CD14-positive monocyte (primary cell): ENCODE results near the gene TESPA1. TPM values are rescaled to one million over a fixed set of nuclear protein-coding genes. Genes with fewer than 3 reads are reported as not detected.

ENCODE experiments used
- DNase-seq, 3 donors: peaks; one replicate each; pipeline ENCODE4 v3.0.0-alpha.2; 2011 to 2022
- H2AFZ ChIP-seq: 2 replicates; pipeline ENCODE4 v1.6.0; 2012; ENCODE audit warnings: mild to moderate bottlenecking, low read depth, low read length, inconsistent platforms; ENCODE audit not compliant: insufficient read depth, poor library complexity, severe bottlenecking
- H3K27ac ChIP-seq, 2 donors: 1 replicate in 1 of 2; 2 replicates in 1 of 2; pipeline ENCODE4 v1.5.1; 2012 to 2013; ENCODE audit warnings: low read length in 2 of 2, control low read depth in 1 of 2, inconsistent platforms in 1 of 2, low read depth in 1 of 2, mild to moderate bottlenecking in 1 of 2
- H3K27me3 ChIP-seq, 2 donors: one replicate each; pipeline versions ENCODE4 v1.6.0 to v1.6.1; 2011 to 2013; ENCODE audit warnings: low read length in 2 of 2; ENCODE audit not compliant: control insufficient read depth in 2 of 2, insufficient read depth in 2 of 2
- H3K36me3 ChIP-seq, 2 donors: replicated peaks in 1 of 2; 1 replicate in 1 of 2; 2 replicates in 1 of 2; pipeline versions ENCODE4 v1.5.1 to v1.6.1; 2012 to 2013; ENCODE audit warnings: low read length in 2 of 2, control low read depth in 1 of 2, inconsistent platforms in 1 of 2, mild to moderate bottlenecking in 1 of 2; ENCODE audit not compliant: insufficient read depth in 2 of 2, control insufficient read depth in 1 of 2
- H3K4me1 ChIP-seq, 2 donors: 1 replicate in 1 of 2; 2 replicates in 1 of 2; pipeline versions ENCODE4 v1.5.1 to v1.6.1; 2012 to 2013; ENCODE audit warnings: low read length in 2 of 2, control low read depth in 1 of 2, inconsistent platforms in 1 of 2, mild to moderate bottlenecking in 1 of 2, moderate library complexity in 1 of 2; ENCODE audit not compliant: insufficient read depth in 2 of 2, control insufficient read depth in 1 of 2
- H3K4me2 ChIP-seq: replicated peaks from 2 replicates; pipeline ENCODE3; 2012; ENCODE audit warnings: low read length, moderate library complexity, mild to moderate bottlenecking; ENCODE audit not compliant: poor library complexity, severe bottlenecking; ENCODE audit errors: extremely low read depth
- H3K4me3 ChIP-seq, 3 experiments: fragments of 200-600 bp in 1 of 3; sonication (generic) in 1 of 3; replicated peaks in 1 of 3; 1 replicate in 2 of 3; 2 replicates in 1 of 3; pipeline ENCODE4 v1.5.1; 2011 to 2013; ENCODE audit warnings: low read length in 3 of 3, mild to moderate bottlenecking in 3 of 3, control low read depth in 2 of 3, low read depth in 2 of 3, inconsistent platforms in 1 of 3, moderate library complexity in 1 of 3
- H3K79me2 ChIP-seq: 2 replicates; pipeline ENCODE4 v1.6.0; 2012; ENCODE audit warnings: mild to moderate bottlenecking, control low read depth, inconsistent platforms, low read length, moderate library complexity; ENCODE audit not compliant: insufficient read depth
- H3K9ac ChIP-seq: 2 replicates; pipeline ENCODE4 v1.6.0; 2017; ENCODE audit warnings: low read length, mild to moderate bottlenecking; ENCODE audit not compliant: insufficient read depth, poor library complexity, severe bottlenecking
- H3K9me3 ChIP-seq, 2 donors: replicated peaks in 1 of 2; 1 replicate in 1 of 2; 2 replicates in 1 of 2; pipeline versions ENCODE4 v1.5.1 to v1.6.1; 2012 to 2013; ENCODE audit warnings: low read length in 2 of 2, control low read depth in 1 of 2; ENCODE audit not compliant: control insufficient read depth in 1 of 2, insufficient read depth in 1 of 2
- H4K20me1 ChIP-seq: 2 replicates; pipeline ENCODE4 v1.6.0; 2012; ENCODE audit warnings: mild to moderate bottlenecking, low read length, control low read depth, moderate library complexity; ENCODE audit not compliant: insufficient read depth
- H3K27ac Mint-ChIP-seq, 7 donors: one replicate each; pipeline ENCODE4 v1.8.0; 2020; ENCODE audit warnings: mild to moderate bottlenecking in 7 of 7, mixed read lengths in 7 of 7, moderate library complexity in 6 of 7, inconsistent platforms in 2 of 7
- H3K27me3 Mint-ChIP-seq, 3 donors: one replicate each; pipeline ENCODE4 v1.8.0; 2021 to 2022; ENCODE audit warnings: low read depth in 3 of 3, mild to moderate bottlenecking in 3 of 3, mixed read lengths in 3 of 3, moderate library complexity in 3 of 3, inconsistent platforms in 1 of 3
- H3K36me3 Mint-ChIP-seq, 2 donors: one replicate each; pipeline ENCODE4 v1.8.0; 2020; ENCODE audit warnings: mixed read lengths in 2 of 2, inconsistent platforms in 1 of 2, mild to moderate bottlenecking in 1 of 2
- H3K4me1 Mint-ChIP-seq: one replicate; pipeline ENCODE4 v1.8.0; 2020; ENCODE audit warnings: mild to moderate bottlenecking, mixed read lengths
- H3K4me3 Mint-ChIP-seq, 2 donors: one replicate each; pipeline ENCODE4 v1.8.0; 2020; ENCODE audit warnings: mild to moderate bottlenecking in 2 of 2, mixed read lengths in 2 of 2, moderate library complexity in 1 of 2
- H3K9me3 Mint-ChIP-seq, 7 donors: one replicate each; pipeline ENCODE4 v1.8.0; 2020 to 2022; ENCODE audit warnings: mixed read lengths in 7 of 7, mild to moderate bottlenecking in 6 of 7, moderate library complexity in 6 of 7, inconsistent platforms in 2 of 7
- CTCF ChIP-seq: fragments of 200-600 bp; IDR thresholded peaks from one replicate; pipeline ENCODE4 v1.8.0; 2022; ENCODE audit warnings: antibody characterized with exemption, mild to moderate bottlenecking
- WGBS: methylation state at CpG from one replicate; pipeline ENCODE4 v1.1.5; 2013; ENCODE audit warnings: missing lambda C conversion rate; ENCODE audit not compliant: insufficient coverage; 5-methylcytosine and 5-hydroxymethylcytosine counted together
- intact Hi-C, 2 donors: fragments of 100-400 bp; cut with micrococcal nuclease; formaldehyde crosslinking; loops; one replicate each; pipeline versions ENCODE4 v1.15.0 to v1.15.1; 2023
- polyA plus RNA-seq, 3 donors: library from polyadenylated mRNA; depleted of rRNA in 1 of 3; unstranded in 2 of 3; stranded (reverse) in 1 of 3; fragments of 300-500 nt in 2 of 3; fragments of >200 nt in 1 of 3; fragmentation: Illumina TruSeq in 2 of 3; gene quantifications; 1 replicate in 2 of 3; 2 replicates in 1 of 3; pipeline ENCODE4 v1.2.3, GENCODE V29; 2012 to 2021

The TESPA1 gene
- polyA plus RNA-seq, 3 donors: 0.23 to 0.61 (median 0.37) TPM

DNA sequence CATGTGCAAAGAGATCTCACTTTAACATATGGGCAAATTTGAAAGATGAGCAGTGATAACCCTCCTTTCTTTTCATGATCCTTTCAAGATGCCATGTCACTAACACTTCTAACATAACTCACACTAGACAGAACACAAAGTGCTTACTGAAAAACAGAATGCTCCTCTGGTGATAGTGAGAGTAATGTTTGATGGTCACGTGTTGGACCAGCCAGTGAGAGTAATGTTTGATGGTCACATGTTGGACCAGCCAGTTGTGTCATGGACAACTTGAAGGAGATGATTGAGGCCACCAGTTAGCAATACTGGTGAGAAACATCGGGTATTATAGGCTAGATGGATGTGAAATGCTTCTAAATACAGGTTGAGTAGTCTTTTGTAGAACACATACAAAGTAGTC lies 40.9 kb upstream of the TESPA1 start:
- whole genome bisulfite sequencing: 93% methylated on average over 2 of the region's 2 CpGs
- DNase-seq: no peak
- H3K9me3 ChIP-seq: no peaks in the 10 kb centered on the region
- H3K27ac Mint-ChIP-seq: no peak overlapping the region
- H3K9ac ChIP-seq: no peak overlapping the region
- no peak for TF ChIP-seq CTCF
- H3K4me1 ChIP-seq: no peaks in the 10 kb centered on the region
- peak overlapping the region in 1 of 2 donors; percentile 4 for H3K4me3 Mint-ChIP-seq
- intact Hi-C loops: no loop called here
- H3K9me3 Mint-ChIP-seq: no peaks in the 10 kb centered on the region
- peaks cover 46 to 52% of the 10 kb centered on the region in 2 donors for H3K27me3 ChIP-seq
- no peaks in the 10 kb centered on the region for H4K20me1 ChIP-seq
- H3K79me2 ChIP-seq: no peaks in the 10 kb centered on the region
- H3K27me3 Mint-ChIP-seq: peaks cover 7 to 24% (median 14%) of the 10 kb centered on the region in 3 donors
- H3K4me3 ChIP-seq: no peak overlapping the region
- H2AFZ ChIP-seq: no peak overlapping the region
- H3K36me3 ChIP-seq: no peaks in the 10 kb centered on the region
- no peak overlapping the region for H3K4me2 ChIP-seq
- no peak overlapping the region for H3K27ac ChIP-seq
- H3K36me3 Mint-ChIP-seq: no peaks in the 10 kb centered on the region
- H3K4me1 Mint-ChIP-seq: no peaks in the 10 kb centered on the region

GRCh38 chr12:55024575-55024974 lies 40.0 kb upstream of the TESPA1 start:
- H3K4me3 ChIP-seq: no peak overlapping the region
- no peak overlapping the region for H3K27ac ChIP-seq
- H3K9me3 Mint-ChIP-seq: peaks cover 0 to 3% (median 0%) of the 10 kb centered on the region in 7 donors
- peaks cover 0 to 1% of the 10 kb centered on the region in 2 donors for H3K36me3 Mint-ChIP-seq
- no peak overlapping the region for H3K4me2 ChIP-seq
- no peaks in the 10 kb centered on the region for H3K9me3 ChIP-seq
- no peak overlapping the region for H2AFZ ChIP-seq
- intact Hi-C loops: no loop called here
- no peak for TF ChIP-seq CTCF
- H3K9ac ChIP-seq: no peak overlapping the region
- H3K27me3 ChIP-seq: peaks cover 53 to 59% of the 10 kb centered on the region in 2 donors
- no peaks in the 10 kb centered on the region for H3K36me3 ChIP-seq
- no peak overlapping the region for H3K4me3 Mint-ChIP-seq
- peaks cover 7% of the 10 kb centered on the region for H3K4me1 Mint-ChIP-seq
- peaks cover 5 to 6% of the 10 kb centered on the region in 2 donors for H3K4me1 ChIP-seq
- no peak overlapping the region for H3K27ac Mint-ChIP-seq
- H3K27me3 Mint-ChIP-seq: peaks cover 16 to 31% (median 21%) of the 10 kb centered on the region in 3 donors
- WGBS: no CpG with 5 or more reads among the region's 2 CpGs
- H3K79me2 ChIP-seq: no peaks in the 10 kb centered on the region
- H4K20me1 ChIP-seq: no peaks in the 10 kb centered on the region
- no peak for DNase-seq
